Left renal pelvis (tissue), 4 donors: Measurements from ENCODE around the gene FXN. TPM values are rescaled to one million over a fixed set of nuclear protein-coding genes. Genes with fewer than 3 reads are reported as not detected.
A peak's percentile ranks its signal among the peaks of the same experiment; 100 is the strongest.
"Not testable (repeated sequence)": the region's sequence is repeated elsewhere in the genome, so short reads cannot be mapped to it uniquely, and the experiment has no call there.

Source experiments
- DNase-seq, 4 donors: peaks; one replicate each; pipeline ENCODE4 v3.0.0-alpha.2; 2013; ENCODE audit warnings: low read depth in 4 of 4, low spot score in 3 of 4
- polyA plus RNA-seq, 4 donors: library from polyadenylated mRNA; unstranded; fragments of 120-200 nt; gene quantifications; one replicate each; pipeline ENCODE4 v1.2.1, GENCODE V29; 2013; ENCODE audit not compliant: insufficient read length in 4 of 4

The FXN gene
- polyA plus RNA-seq, 4 donors = 17.7 to 26.0 (median 21.5) TPM

GRCh38 chr9:69020301-69021145 is 15.0 kb upstream of the FXN start:
- no peak for DNase-seq

GRCh38 chr9:69023650-69024049 is 11.9 kb upstream of the FXN start:
- no peak for DNase-seq

- DNase-seq = peak in 2 of 4 donors; percentile 39 to 40
These were observed 8.0 kb upstream of the FXN start for GRCh38 chr9:69027355-69028097.

- DNase-seq = no peak
These were observed 6.8 kb upstream of the FXN start for GRCh38 chr9:69028754-69029153.

DNA sequence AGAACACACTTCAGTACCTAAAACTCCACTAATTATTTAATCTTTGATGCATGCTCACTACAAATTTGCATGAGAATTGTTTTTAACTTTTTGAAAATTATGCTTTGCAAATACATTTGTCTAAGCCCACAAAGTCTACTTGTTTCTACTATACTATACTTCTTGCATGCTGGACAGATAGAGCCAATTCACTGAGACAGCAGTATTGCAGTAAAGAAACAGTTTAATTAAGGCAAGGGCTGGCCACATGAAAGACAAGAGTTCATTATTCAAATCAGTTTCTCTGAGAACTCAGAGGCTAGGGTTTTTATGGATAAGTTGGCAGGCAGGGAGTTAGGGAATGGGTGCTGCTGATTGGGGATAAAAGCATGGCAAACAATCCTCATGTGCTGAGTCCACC is 6.0 kb upstream of the FXN start:
- DNase-seq = no peak

- DNase-seq = no peak
These were observed 4.5 kb upstream of the FXN start for GRCh38 chr9:69030851-69031645.

DNA sequence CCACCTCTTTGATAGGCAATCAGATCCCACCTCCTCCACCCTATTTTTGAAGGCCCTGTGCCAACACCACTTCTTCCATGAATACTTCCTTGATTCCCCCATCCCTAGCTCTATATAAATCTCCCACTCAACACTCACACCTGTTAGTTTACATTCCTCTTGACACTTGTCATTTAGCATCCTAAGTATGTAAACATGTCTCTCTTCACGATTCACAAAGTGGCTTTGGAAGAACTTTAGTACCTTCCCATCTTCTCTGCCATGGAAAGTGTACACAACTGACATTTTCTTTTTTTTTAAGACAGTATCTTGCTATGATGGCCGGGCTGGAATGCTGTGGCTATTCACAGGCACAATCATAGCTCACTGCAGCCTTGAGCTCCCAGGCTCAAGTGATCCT is 1.5 kb upstream of the FXN start:
- DNase-seq = no peak

- DNase-seq = no peak
These were observed 757 bp downstream of the FXN start for GRCh38 chr9:69036309-69036708.

GRCh38 chr9:69036799-69037198 is 1.2 kb downstream of the FXN start:
- no peak for DNase-seq

- no peak for DNase-seq
These were observed 5.1 kb downstream of the FXN start for GRCh38 chr9:69040646-69041045.

- peak in 1 of 4 donors; percentile 32 for DNase-seq
These were observed 9.0 kb downstream of the FXN start for GRCh38 chr9:69044240-69045219.

DNA sequence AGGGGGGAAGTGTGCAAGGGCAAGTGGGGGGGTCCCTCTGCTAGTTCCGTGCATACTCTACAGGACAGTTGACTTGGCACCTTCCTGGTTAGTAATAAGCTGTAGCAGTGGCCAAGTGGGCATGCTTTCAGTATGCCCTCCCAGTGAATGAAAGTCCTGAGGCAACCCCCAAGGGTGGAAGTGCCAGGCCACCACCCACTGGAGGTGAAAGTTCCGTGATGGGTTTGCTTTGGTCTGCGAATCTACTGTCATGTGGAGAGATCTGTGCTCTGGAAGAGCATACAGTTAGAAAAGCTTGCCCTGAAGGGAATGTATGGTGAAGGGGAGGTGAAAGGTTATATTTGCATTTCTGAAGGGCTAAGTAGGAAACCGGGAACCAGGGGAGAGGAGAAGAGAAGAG is 10.3 kb downstream of the FXN start:
- DNase-seq = no peak

GRCh38 chr9:69046723-69047122 is 11.2 kb downstream of the FXN start:
- DNase-seq = no peak

DNA sequence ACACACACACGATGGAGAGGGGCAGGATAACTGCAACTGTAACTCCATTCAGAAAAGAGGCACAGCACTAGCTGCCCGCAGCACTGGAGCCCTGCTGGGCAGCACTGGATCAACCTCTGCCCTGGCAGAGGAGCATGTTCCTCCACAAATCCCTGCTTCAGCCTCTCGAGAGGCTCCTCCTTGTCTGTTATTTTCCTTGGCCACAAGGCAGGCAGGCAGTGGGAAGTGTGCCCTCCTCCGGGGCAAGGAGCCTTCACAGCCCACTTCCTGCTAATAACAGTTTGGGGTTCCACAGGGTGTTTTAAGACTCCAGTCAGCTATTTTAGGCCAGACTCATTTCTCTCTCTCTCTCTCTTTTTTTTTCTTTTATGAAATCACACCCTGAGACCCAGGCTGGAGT is 11.8 kb downstream of the FXN start:
- no peak for DNase-seq

DNA sequence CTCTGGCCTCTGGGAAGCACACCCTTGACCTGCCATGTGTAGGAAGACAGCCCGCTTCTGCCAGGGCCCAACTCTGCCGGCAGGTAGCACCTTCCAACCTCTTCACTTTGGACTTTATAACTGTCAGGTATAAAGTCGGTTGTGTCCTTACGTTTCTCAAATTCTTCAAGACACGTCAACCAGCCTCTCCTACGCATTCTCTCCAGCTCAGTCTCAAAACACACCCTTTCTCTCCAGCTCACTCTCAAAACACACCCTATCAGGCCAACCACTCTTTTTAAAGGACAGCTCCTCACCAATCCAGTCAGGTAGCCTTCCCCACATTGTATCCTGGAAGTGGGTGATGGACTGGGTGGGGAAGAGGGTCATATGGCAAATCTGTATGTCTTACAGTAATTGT is 13.5 kb downstream of the FXN start:
- DNase-seq = no peak

DNA sequence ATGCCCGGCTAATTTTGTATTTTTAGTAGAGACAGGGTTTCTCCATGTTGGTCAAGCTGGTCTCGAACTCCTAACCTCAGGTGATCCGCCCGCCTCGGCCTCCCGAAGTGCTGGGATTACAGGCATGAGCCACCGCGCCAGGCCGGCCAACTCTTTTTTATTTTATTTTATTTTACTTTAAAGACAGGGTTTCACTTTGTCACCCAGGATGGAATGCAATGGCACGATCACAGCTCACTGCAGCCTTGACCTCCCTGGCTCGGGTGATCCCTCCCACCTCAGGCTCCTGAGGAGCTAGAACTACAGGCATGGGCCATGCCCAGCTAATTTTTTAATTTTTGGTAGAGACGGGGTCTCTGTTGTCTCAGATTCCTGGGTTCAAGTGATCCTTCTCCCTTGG is 15.4 kb downstream of the FXN start:
- not testable (repeated sequence) for DNase-seq

GRCh38 chr9:69054989-69055388 is 19.4 kb downstream of the FXN start:
- no peak for DNase-seq

DNA sequence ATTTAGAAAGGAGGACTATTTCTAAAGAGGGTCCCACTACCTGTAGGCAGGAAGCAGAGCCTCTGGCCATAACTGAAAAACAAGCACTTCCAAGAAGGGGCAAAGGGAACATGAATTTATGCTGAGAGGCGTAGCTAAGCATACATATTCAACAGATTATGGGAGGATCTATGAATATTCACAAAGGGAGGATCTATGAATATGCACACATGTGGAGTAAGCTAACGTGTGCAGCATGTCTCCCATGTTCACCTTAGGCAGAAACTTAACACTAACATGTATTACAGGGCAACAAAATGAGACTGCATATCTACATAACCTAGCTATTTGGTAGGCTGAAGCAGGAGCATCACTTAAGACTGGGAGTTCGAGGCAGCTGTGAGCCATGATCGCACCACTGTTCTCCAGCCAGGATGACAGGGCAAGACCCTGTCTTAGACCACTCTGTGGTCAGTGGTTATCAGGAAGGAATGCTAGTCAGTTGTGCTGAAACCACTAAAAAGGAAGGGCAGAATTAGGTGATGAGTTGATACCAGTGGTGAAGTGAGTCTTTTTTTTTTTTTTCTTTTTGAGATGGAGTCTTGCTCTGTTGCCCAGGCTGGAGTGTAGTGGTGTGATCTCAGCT is 20.8 kb downstream of the FXN start:
- no peak for DNase-seq

GRCh38 chr9:69058101-69058500 is 22.5 kb downstream of the FXN start:
- no peak for DNase-seq

- no peak for DNase-seq
These were observed 25.2 kb downstream of the FXN start for GRCh38 chr9:69060766-69061165.
